Activated naive CD4-positive, alpha-beta T cell treated with anti-CD3 and anti-CD28 coated beads, Interleukin-2, amount 50 U/mL, for 24 hours (primary cell): ENCODE data around the gene ZNHIT6.

ENCODE experiments used
- H3K27ac Mint-ChIP-seq: one replicate; pipeline ENCODE4 v1.8.0; 2021; ENCODE audit warnings: mild to moderate bottlenecking, mixed read lengths
- H3K27me3 Mint-ChIP-seq: one replicate; pipeline ENCODE4 v1.8.0; 2021; ENCODE audit warnings: mixed read lengths
- H3K36me3 Mint-ChIP-seq: one replicate; pipeline ENCODE4 v1.8.0; 2021; ENCODE audit warnings: mixed read lengths
- H3K4me1 Mint-ChIP-seq: one replicate; pipeline ENCODE4 v1.8.0; 2021; ENCODE audit warnings: mixed read lengths
- H3K4me3 Mint-ChIP-seq: one replicate; pipeline ENCODE4 v1.8.0; 2021; ENCODE audit warnings: mild to moderate bottlenecking, mixed read lengths
- H3K9me3 Mint-ChIP-seq: one replicate; pipeline ENCODE4 v1.8.0; 2021; ENCODE audit warnings: mixed read lengths

Gene ZNHIT6

DNA sequence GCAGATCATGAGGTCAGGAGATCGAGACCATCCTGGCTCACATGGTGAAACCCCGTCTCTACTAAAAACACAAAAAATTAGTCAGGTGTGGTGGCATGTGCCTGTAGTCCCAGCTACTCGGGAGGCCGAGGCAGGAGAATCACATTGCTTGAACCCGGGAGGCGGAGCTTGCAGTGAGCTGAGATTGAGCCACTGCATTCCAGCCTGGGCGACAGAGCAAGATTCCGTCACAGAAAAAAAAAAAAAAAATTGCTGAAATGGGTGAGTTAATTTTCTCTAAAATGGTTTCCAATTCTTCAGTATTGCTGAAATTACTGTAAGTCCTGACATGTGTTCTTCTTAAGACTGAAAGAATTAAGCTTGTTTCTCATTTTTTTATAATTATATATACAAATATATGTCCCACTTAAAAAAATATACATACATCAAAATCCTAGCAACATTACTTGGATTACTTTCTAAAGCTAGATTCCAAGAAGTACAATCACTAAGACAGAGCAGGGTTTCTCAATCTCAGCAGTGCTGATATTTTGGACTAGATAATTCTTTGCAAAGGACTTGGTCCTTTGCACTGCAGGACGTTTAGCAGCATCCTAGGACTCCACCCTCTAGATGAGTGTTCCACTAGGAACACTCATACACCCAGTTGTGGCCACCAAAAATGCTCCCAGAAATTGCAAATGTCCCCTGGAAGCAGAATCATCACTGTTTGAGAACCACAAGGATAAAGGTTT lies 24.8 kb downstream of the ZNHIT6 start:
- no peak overlapping the region for H3K4me3 Mint-ChIP-seq
- H3K27ac Mint-ChIP-seq: no peak overlapping the region
- H3K9me3 Mint-ChIP-seq: no peaks in the 10 kb centered on the region
- H3K27me3 Mint-ChIP-seq: no peaks in the 10 kb centered on the region
- H3K4me1 Mint-ChIP-seq: peaks cover 3% of the 10 kb centered on the region
- peaks cover 14% of the 10 kb centered on the region for H3K36me3 Mint-ChIP-seq

DNA sequence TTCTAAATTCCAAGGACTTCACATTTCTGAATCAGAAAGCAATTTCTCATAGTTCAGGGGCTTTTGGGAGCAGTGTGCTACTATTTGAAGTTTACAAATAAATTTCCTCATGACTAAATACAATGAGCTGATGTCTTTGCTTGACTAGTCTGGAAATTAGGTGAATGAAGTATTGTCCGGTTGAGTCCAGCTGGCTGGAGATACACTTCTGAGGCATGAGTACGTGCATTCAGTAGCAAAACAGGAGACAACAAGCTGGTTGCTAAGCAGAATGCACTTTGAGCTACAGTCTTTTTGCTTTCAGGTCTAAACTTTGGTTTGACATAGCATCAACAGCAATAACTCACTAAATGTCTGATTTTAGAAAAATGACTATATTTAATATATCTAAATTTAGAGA lies 27.1 kb downstream of the ZNHIT6 start:
- Mint-ChIP-seq H3K36me3 (peaks cover 15% of the 10 kb centered on the region), H3K27ac (no peak overlapping the region), H3K27me3 (no peaks in the 10 kb centered on the region), H3K9me3 (no peaks in the 10 kb centered on the region), H3K4me1 (no peaks in the 10 kb centered on the region), H3K4me3 (no peak overlapping the region)

DNA sequence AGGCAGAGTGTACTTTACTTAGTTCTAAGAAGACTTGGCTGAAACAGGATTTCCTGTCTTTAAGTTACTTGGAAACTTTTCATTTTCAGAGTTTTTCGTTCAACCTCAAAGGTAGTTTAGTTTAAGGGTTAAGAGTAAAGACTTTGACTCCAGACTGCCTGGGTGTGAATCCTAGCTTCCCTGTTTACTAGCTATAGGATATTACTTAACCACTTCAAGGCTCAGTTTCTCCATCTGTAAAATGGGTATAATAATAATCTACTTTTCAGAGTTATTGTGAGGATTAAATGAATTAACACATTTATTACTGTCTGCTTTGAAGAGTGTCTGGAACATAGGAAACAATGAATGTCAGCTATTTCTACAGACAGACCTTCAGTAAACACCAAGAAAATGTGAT lies 30.0 kb downstream of the ZNHIT6 start:
- H3K9me3 Mint-ChIP-seq: no peaks in the 10 kb centered on the region

DNA sequence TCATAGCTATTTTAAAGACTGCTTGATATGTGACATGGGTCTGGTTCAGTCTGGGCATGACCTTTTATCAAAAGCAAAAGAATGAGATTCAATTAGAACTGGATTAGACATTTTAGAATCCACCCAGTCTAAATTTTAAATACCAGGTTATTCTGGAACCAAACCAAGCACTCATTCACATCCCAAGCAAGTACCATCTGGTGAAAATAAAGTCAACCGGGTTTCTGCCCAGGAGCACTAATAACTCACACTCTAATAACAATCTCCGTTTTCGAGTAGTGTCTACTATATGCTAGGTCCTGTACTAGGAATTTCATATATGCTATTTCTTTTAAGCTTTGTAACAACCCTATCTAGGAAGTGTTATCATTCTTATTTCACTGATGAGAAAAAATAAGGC lies 30.6 kb downstream of the ZNHIT6 start:
- Mint-ChIP-seq H3K4me1 (no peaks in the 10 kb centered on the region), H3K36me3 (peaks cover 22% of the 10 kb centered on the region), H3K27me3 (no peaks in the 10 kb centered on the region), H3K27ac (no peak overlapping the region), H3K4me3 (no peak overlapping the region), H3K9me3 (no peaks in the 10 kb centered on the region)

More for the DNA sequence above, 30.0 kb downstream of the ZNHIT6 start:
- no peaks in the 10 kb centered on the region for H3K27me3 Mint-ChIP-seq
- H3K4me1 Mint-ChIP-seq: no peaks in the 10 kb centered on the region
- peaks cover 22% of the 10 kb centered on the region for H3K36me3 Mint-ChIP-seq
- no peak overlapping the region for H3K27ac Mint-ChIP-seq
- no peak overlapping the region for H3K4me3 Mint-ChIP-seq

DNA sequence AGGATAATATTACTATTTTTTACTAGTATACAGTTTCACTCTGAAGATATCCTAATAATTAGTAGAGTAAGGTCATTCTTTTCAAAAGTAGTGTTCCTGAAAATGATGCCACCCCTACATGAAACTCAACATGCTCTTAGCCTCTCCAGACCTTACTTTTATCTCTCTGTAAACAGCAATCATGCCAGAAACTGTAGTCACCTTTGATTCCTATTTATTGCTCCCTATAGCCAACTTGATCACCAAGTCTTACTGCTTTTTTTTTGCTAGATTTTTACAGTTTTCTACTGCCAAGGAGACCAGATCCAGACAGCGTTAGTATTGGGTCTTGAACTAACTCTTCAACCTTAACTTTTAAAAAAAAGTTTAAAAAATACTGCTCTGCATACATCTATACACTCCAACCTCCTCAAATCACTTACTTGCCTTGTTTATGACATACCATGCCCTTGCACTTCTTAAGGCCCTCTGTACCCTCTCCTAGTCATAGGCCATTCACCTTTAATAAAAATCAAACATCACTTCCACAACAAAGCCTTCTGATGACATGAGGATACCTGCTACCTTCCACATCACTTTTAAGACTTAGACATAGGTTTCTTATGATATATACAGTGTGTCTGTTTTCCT lies 36.1 kb downstream of the ZNHIT6 start:
- peaks cover 8% of the 10 kb centered on the region for H3K4me1 Mint-ChIP-seq
- no peak overlapping the region for H3K27ac Mint-ChIP-seq
- H3K36me3 Mint-ChIP-seq: peaks cover 22% of the 10 kb centered on the region
- no peaks in the 10 kb centered on the region for H3K27me3 Mint-ChIP-seq
- H3K4me3 Mint-ChIP-seq: no peak overlapping the region
- H3K9me3 Mint-ChIP-seq: no peaks in the 10 kb centered on the region

DNA sequence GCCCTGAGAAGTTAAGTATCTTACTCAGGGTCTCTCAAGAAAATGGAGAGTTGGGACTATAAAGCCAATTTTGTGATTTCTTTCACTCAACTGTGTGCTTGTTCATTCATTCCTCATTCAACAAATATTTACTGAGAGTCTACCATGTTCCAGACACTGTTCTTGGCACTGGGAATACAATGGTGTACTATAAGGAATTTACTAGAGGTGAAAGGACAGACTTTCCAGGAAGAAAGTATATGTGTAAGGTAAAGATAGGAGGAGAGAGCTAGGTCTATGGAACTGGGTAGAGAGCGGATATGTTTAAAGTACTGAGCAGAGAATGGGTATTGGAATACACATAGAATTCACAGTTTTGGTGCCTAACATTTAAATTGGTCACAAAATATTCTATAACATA lies 42.3 kb downstream of the ZNHIT6 start:
- H3K4me1 Mint-ChIP-seq: peaks cover 8% of the 10 kb centered on the region
- H3K27me3 Mint-ChIP-seq: no peaks in the 10 kb centered on the region
- peaks cover 30% of the 10 kb centered on the region for H3K36me3 Mint-ChIP-seq
- no peaks in the 10 kb centered on the region for H3K9me3 Mint-ChIP-seq
- no peak overlapping the region for H3K27ac Mint-ChIP-seq
- H3K4me3 Mint-ChIP-seq: no peak overlapping the region

DNA sequence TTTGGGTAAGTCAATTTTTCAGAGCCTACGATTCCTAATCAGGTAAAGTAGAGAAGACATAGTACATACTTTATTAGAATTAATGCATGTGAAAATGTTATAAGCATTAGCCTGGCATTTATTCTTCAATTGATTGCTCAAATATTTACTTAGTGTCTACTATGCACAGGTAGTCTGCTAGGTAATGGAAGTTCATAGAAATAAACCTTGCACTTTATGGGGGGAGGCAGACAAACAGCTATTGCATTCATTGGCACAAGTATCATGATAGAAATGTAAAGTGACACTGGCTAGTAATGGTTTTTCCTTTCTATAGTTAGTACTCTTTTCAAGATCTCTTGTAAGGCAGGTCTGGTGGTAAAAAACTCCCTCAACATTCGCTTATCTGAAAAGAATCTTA lies 44.9 kb downstream of the ZNHIT6 start:
- Mint-ChIP-seq H3K4me3 (no peak overlapping the region), H3K9me3 (no peaks in the 10 kb centered on the region), H3K27me3 (no peaks in the 10 kb centered on the region), H3K27ac (no peak overlapping the region), H3K36me3 (peaks cover 23% of the 10 kb centered on the region), H3K4me1 (peaks cover 4% of the 10 kb centered on the region)

DNA sequence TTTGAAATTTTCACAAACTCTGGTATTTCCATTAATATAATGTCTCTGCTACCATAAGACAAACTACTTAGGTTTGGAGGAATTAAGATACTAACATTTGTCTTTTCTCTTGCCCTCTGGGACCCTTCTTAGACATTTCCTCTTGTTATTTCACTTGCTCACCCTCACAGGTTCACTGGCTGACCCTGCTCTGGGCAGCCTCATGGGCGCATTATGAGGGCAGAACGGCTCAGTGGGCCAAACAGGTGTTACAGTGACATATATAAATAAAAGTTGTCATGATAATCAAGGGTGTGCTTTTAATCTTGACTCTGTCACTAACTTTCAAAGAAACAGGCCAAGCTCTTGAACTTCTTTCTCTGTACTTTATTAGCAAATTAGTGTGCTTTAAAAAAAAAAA lies 46.5 kb downstream of the ZNHIT6 start:
- H3K36me3 Mint-ChIP-seq: peaks cover 24% of the 10 kb centered on the region
- no peaks in the 10 kb centered on the region for H3K27me3 Mint-ChIP-seq
- H3K27ac Mint-ChIP-seq: no peak overlapping the region
- peaks cover 4% of the 10 kb centered on the region for H3K4me1 Mint-ChIP-seq
- no peak overlapping the region for H3K4me3 Mint-ChIP-seq
- no peaks in the 10 kb centered on the region for H3K9me3 Mint-ChIP-seq

DNA sequence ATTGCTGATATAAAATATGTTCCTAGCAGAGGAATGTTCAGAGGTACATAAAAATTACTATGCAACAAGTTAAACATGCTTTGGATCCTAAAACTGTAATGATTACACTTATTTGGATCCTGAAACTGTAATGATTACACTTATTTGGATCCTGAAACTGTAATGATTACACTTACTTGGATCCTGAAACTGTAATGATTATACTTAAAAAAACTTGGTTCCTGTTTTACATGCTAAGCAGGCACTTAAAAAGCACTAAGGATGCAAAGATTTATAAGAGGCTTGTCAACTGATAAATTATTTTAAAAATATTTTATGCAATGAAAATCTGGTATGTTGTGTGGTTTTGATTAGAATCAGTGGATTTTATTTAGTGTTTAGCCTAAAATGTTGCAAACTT lies 47.7 kb downstream of the ZNHIT6 start:
- H3K27ac Mint-ChIP-seq: no peak overlapping the region
- H3K36me3 Mint-ChIP-seq: peaks cover 23% of the 10 kb centered on the region
- H3K9me3 Mint-ChIP-seq: no peaks in the 10 kb centered on the region
- no peak overlapping the region for H3K4me3 Mint-ChIP-seq
- peaks cover 4% of the 10 kb centered on the region for H3K4me1 Mint-ChIP-seq
- H3K27me3 Mint-ChIP-seq: no peaks in the 10 kb centered on the region

DNA sequence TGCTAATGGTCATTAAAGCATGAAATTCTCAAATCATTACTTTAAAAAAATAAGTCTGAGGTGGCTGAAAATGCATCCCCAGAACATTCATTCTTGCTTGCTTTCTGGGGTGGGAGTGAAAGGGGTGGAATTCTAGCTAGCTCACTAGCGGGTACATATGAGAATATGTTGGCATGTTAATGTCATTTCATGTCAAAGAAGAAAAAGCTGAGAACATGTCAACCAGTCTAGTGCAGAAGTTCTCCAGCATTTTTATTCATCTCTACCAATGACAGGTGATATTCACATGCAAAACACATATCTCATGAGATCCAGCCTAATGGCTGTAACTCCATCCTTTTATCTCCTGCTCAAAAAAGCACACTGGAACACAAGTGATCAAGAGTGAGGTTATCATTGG lies 49.1 kb downstream of the ZNHIT6 start:
- Mint-ChIP-seq H3K27me3 (no peaks in the 10 kb centered on the region), H3K27ac (no peak overlapping the region), H3K4me1 (peaks cover 4% of the 10 kb centered on the region), H3K9me3 (no peaks in the 10 kb centered on the region), H3K4me3 (no peak overlapping the region), H3K36me3 (peaks cover 28% of the 10 kb centered on the region)

DNA sequence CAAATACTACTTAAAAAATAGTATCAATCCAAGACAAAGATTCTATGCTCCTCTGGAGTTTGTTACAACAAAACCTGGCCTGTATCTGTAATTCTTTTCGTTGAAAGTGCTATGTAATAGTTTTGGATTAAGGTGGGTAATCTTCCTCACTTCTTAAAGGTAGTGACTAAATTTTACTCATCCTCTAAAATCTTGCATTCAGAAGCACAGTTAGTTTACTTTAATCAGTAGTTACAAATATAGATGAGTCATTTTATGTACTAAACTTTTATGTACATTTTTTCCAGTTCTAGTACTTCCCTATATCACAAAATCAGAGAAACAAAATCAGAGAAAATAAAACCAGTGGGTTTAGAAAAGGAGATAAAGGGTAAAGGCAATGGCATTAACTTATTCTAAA lies 51.3 kb downstream of the ZNHIT6 start:
- H3K27ac Mint-ChIP-seq: no peak overlapping the region
- peaks cover 42% of the 10 kb centered on the region for H3K36me3 Mint-ChIP-seq
- no peak overlapping the region for H3K4me3 Mint-ChIP-seq
- peaks cover 8% of the 10 kb centered on the region for H3K9me3 Mint-ChIP-seq
- H3K27me3 Mint-ChIP-seq: no peaks in the 10 kb centered on the region
- peaks cover 4% of the 10 kb centered on the region for H3K4me1 Mint-ChIP-seq

DNA sequence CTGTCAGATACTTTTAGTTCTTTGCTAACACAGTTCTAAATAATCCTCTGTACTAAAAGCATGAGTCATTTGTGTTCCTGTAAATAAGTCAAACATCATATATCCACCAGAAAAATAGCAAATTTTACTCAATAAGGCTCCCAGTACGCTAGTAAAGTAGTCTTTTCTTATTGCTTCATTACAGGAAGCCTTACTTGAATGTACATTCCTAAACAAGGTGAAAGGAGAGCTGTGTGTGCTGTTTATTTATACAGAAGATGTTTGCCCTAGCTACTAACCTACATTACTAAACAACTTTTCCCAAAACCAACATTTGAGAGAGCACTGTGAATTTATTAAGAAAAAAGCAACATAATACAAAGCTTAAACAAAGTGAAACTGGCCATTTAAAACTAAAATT lies 52.0 kb downstream of the ZNHIT6 start:
- peaks cover 45% of the 10 kb centered on the region for H3K36me3 Mint-ChIP-seq

DNA sequence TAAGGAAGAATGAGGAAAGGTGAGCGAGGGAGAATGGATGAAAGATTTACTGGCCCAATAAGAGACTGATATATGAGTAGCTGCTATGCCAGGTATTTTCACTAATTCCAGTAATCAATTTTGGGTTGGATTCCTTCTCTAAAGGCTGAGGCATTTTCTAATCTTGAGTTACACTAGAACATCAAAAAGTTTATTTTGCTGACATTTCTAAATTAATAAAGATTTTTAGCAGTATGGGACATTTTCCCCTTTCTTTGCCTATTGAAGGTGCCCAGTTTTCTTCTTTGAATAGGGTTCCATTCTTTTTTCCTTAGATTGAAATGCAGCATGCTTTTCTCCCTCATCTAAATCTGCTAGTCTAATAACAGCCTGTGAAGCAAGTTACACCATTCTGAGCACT lies 52.9 kb downstream of the ZNHIT6 start:
- Mint-ChIP-seq H3K4me1 (peaks cover 4% of the 10 kb centered on the region), H3K27ac (peak overlapping the region; percentile 14), H3K4me3 (no peak overlapping the region), H3K9me3 (peaks cover 8% of the 10 kb centered on the region), H3K27me3 (no peaks in the 10 kb centered on the region), H3K36me3 (peaks cover 50% of the 10 kb centered on the region)

More for the DNA sequence above, 52.0 kb downstream of the ZNHIT6 start:
- H3K27me3 Mint-ChIP-seq: no peaks in the 10 kb centered on the region
- H3K9me3 Mint-ChIP-seq: peaks cover 8% of the 10 kb centered on the region
- H3K4me1 Mint-ChIP-seq: peaks cover 4% of the 10 kb centered on the region
- no peak overlapping the region for H3K4me3 Mint-ChIP-seq
- no peak overlapping the region for H3K27ac Mint-ChIP-seq

DNA sequence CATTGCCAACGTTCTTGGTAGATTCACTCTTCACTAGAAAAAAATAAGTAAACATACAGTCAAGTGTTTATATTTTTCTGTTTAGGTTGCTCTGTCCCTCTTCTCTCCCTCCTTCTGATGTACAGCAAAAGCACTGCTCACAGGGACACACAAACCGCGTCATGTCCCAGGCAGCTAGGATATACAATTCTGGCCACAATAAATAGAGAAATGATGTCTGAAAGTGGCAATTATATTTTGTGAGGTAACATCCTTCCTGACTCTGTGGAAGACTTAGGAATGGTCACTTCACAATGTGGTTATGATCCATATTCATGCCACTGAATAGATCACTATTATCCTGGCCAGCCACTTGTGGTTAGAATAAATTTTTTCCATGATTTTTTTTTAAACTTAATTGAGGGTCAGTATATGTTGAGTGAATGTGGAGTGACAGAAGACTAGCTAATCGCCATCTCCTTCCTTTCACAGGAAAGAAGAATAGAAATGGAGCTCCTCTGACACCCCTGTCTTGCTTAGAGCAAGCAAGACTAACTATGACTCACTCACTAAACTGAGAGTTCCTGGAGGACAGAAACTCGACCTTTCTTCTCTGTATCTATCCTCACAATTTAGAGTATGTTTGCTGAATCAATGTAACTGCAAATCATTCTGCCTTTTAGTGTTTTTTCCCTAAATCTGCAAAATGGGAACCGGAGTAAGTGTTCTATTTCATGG lies 54.0 kb downstream of the ZNHIT6 start:
- Mint-ChIP-seq H3K4me1 (peaks cover 4% of the 10 kb centered on the region), H3K27me3 (no peaks in the 10 kb centered on the region), H3K9me3 (peaks cover 9% of the 10 kb centered on the region), H3K4me3 (no peak overlapping the region), H3K27ac (no peak overlapping the region), H3K36me3 (peaks cover 54% of the 10 kb centered on the region)

DNA sequence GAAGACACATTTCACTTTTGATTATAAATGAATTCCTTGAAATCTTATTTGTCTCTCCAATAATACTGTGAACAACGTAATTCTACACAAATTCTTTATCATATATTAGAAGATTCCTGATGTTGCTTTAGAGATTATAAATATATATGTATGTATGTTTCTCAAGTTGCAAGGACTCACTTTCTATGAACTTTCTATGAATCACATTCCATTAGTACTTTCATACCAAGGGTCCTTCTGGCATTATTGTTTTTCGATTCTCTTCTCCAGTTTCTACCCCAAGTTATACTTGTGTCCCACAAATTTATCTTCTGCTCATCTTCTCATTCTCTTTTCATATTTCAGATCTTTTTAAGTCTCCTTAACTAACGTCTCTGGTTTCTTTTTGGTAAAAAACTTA lies 55.9 kb downstream of the ZNHIT6 start:
- peaks cover 64% of the 10 kb centered on the region for H3K36me3 Mint-ChIP-seq
- H3K9me3 Mint-ChIP-seq: peaks cover 13% of the 10 kb centered on the region
- no peak overlapping the region for H3K4me3 Mint-ChIP-seq
- H3K27me3 Mint-ChIP-seq: no peaks in the 10 kb centered on the region
- peaks cover 4% of the 10 kb centered on the region for H3K4me1 Mint-ChIP-seq
- peak overlapping the region; percentile 31 for H3K27ac Mint-ChIP-seq

DNA sequence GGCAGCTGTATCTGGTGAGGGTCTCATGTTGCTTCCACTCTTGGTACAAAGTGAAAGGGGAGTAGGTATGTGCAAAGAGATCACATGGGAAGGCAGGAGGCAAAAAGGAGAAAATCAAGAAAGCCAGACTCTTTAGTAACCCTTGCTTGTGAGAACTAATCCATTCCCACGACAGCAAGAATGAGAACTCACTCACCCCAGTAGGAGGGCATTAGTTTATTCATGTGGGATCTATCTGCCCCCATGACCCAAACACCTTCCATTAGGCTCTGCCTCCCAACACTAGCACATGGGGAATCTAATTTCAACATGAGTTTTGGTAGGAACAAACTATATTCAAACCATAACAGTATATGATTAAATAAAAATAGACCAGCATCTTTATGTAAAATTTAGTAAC lies 57.6 kb downstream of the ZNHIT6 start:
- Mint-ChIP-seq H3K27ac (peak overlapping the region; percentile 56), H3K4me1 (no peaks in the 10 kb centered on the region), H3K4me3 (no peak overlapping the region), H3K36me3 (peaks cover 59% of the 10 kb centered on the region), H3K27me3 (no peaks in the 10 kb centered on the region), H3K9me3 (peaks cover 13% of the 10 kb centered on the region)
